H1 (cell line): ENCODE measurements around the gene SIPA1L3. TPM values are rescaled to one million over a fixed set of nuclear protein-coding genes. Genes with fewer than 3 reads are reported as not detected.

ENCODE experiments used
- BACH1 ChIP-seq: IDR thresholded peaks from 2 replicates; pipeline ENCODE4 v1.6.1; 2012; ENCODE audit warnings: low read length, improper control_type of control experiment
- EGR1 ChIP-seq: IDR thresholded peaks from 2 replicates; pipeline ENCODE4 v1.6.1; 2011; ENCODE audit warnings: low read depth, low read length, borderline replicate concordance
- RNF2 ChIP-seq: fragments of 200-900, 300-1000 bp; sonication (generic); IDR thresholded peaks from 2 replicates; pipeline ENCODE4 v1.7.1; 2016; ENCODE audit warnings: borderline replicate concordance, low read depth, mild to moderate bottlenecking, antibody characterized with exemption, low read length; ENCODE audit not compliant: poor library complexity, severe bottlenecking; ENCODE audit errors: missing control alignments
- SIN3A ChIP-seq, 2 experiments: IDR thresholded peaks in 1 of 2; conservative IDR thresholded peaks in 1 of 2; 2 replicates each; pipeline ENCODE4 v1.6.1; 2011 to 2012; ENCODE audit warnings: low read length in 2 of 2, improper control_type of control experiment in 1 of 2, low read depth in 1 of 2, mild to moderate bottlenecking in 1 of 2
- SIX5 ChIP-seq: IDR thresholded peaks from 2 replicates; pipeline ENCODE4 v1.6.1; 2011; ENCODE audit warnings: mild to moderate bottlenecking, low read depth, low read length
- polyA plus RNA-seq, 7 experiments: library from polyadenylated mRNA; depleted of rRNA in 3 of 7; stranded (reverse) in 5 of 7; unstranded in 2 of 7; fragments of >200 nt in 5 of 7; fragments of 200-250 nt in 2 of 7; gene quantifications; 1 replicate in 5 of 7; 2 replicates in 1 of 7; 4 replicates in 1 of 7; pipeline versions ENCODE4 v1.2.1 to v1.2.3, GENCODE V29; 2011 to 2013; ENCODE audit warnings: missing spikeins in 2 of 7, mixed read lengths in 2 of 7
- total RNA-seq: library from RNA; stranded (reverse); fragmentation: NEBNext Ultra II Directional; extraction: Animal tissue kit (Norgen Biotek cat#: 25700); gene quantifications from 2 replicates; pipeline ENCODE4 v1.2.1, GENCODE V29; 2021
- TF ChIP-seq, protein P1 (sequence below): IDR thresholded peaks from 2 replicates; pipeline ENCODE4 v1.6.1; 2011; ENCODE audit warnings: low read depth, mild to moderate bottlenecking, low read length; ENCODE audit not compliant: insufficient read depth

SIPA1L3 gene
- total and polyA plus RNA-seq, 2 of the 8 experiments (the other 6 are each of a cell fraction or from before 2014, with no cell fraction given): 15.0 to 54.9 TPM

DNA sequence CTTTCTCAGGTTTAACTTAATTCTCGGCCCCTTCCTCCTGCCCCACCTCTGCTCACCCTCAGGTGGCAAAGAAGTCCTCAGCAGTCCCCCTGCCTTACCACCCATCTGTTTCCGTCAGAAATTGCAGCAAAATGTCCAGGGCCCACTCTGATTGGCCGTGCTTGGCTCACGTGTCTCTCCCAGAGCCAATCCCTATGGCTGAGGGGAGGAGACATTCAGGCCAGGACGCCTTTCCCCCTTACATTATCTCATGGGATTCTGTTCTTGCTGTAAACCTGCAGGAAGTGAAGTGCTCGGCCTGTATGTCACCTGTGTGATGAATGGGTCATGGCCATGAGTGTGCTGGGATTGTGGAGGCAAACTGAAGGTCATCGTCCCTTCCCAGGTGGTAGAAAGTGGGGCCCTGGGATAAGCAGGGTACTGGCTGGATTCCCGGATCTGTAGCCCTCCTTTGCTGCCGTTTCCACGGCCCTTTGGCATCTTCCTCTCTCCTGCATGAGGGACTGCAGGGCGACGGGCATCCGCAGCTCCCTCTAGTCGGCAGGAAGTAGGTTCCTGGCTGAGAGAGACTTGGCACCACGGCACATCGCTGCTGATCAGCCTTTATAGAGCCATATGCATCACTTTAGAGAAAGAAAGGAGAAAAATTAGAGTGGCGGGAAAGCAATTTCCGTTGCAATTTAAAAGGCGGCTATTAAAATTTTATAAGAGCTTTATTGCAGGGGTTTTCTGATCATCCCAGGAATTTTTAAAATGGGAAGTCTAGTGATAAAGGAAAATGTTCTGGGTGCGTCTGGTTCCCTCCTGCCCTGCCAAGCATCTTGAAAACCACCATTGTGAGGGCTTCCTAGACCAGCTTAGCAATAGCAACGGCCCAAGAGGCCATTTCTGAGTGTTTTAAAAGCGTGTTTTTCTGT is 118.2 kb downstream of the SIPA1L3 start (continued):
- TF ChIP-seq RNF2 (no peak), SIX5 (no peak), SIN3A (conservative IDR thresholded peaks at IDR 0.05 in 1 of 2, IDR thresholded peaks at IDR 0.05 in 1 of 2; ENCODE audit: low read depth in 1 of 2, low read length in 2 of 2) (no peak), BACH1 (no peak), EGR1 (no peak)
- TF ChIP-seq, protein P1, sequence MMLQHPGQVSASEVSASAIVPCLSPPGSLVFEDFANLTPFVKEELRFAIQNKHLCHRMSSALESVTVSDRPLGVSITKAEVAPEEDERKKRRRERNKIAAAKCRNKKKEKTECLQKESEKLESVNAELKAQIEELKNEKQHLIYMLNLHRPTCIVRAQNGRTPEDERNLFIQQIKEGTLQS: no peak
